HG02852 (cell line): ENCODE results near the gene SPSB4.
"Not testable (repeated sequence)": the region's sequence is repeated elsewhere in the genome, so short reads cannot be mapped to it uniquely, and the experiment has no call there.

Source experiments
- ATAC-seq: cut with Tn5 transposase; IDR thresholded peaks from one replicate; pipeline ENCODE4 v1.9.1; 2021; ENCODE audit warnings: mild to moderate bottlenecking, moderate library complexity; ENCODE audit not compliant: unreplicated experiment

Gene SPSB4

DNA sequence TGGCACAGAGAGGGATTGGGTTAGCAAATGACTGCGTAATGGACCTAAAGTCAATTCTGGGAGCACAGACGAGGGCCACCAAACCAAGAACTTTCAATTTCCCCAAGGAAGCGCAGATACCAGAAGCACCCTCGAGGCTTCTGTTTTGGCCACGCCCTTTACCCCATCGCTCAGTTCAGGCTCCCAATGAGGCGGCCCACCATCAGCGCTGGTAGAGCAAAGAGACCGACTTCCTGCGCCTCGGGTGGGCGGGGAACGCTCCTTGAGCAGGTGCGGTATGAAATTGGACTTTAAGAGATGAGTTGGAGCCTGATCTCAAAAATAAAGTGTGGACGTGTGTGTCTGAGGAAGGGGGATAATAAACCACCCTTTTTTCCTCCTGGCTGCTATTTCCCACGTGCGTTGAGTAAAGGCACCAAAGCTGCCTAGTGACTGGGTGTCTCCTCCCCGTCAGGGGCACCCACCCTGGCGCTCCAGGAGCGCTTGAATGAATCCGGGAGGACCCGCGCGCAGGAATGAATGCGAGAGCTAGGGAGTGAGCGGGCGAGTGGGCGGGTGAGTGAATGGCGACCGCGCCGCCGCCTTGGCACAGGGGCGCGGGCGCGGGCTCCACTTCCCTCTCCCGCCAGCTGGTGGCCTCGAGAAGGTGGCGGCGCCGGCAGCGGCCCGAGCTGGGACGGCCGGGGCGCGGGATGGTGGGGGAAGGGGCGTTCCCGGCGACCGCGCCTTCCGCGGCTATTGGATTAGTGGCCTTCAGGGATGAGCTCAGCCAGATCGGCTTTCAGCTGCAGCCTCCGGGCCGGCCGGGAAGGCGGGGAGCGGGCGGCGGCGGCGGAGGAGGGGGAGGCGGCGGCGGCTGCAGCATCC is at the start of gene SPSB4:
Gene SPSB4 (plus strand): TSS at position 772 of the 867 bp plus-strand sequence. CDS start 14,758 bp downstream, outside the sequence.
- no peak for ATAC-seq

DNA sequence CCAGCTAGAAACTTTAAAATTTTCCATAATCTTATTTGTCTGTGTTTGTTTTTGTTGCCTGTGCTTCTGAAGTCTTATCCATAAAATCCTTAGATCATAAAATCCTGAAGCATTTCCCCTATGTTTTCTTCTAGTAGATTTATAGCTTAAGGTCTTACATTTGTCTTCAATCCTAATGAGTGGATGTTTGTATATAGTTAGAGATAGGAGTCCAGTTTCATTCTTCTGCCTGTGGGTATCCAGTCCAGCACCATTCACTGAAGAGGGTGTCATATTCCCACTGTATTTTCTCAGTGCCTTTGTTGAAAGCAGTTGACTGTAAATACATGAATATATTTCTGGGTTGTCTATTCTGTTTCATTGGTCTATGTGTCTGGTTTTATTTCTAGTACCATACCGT is 44.8 kb upstream of the SPSB4 start:
- no peak for ATAC-seq

DNA sequence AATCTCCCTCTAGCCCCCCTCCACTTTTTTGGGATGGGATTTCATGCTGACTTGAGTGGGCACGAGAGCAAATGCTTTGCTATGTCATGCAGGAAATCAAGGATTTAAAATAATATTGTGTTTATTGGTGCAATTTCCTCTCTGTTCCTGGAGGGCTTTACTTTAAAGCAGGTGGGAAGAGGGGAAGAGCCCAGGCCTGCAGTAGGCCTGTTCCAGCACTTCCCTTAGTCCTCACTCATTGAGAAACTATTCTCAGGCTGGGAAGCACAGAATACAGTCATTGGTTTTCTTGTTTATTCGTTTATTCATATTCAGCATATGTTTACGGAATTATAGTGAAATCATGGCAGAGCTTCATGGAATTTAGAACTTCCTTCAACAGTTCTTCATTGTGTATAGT is 41.7 kb upstream of the SPSB4 start:
- no peak for ATAC-seq

DNA sequence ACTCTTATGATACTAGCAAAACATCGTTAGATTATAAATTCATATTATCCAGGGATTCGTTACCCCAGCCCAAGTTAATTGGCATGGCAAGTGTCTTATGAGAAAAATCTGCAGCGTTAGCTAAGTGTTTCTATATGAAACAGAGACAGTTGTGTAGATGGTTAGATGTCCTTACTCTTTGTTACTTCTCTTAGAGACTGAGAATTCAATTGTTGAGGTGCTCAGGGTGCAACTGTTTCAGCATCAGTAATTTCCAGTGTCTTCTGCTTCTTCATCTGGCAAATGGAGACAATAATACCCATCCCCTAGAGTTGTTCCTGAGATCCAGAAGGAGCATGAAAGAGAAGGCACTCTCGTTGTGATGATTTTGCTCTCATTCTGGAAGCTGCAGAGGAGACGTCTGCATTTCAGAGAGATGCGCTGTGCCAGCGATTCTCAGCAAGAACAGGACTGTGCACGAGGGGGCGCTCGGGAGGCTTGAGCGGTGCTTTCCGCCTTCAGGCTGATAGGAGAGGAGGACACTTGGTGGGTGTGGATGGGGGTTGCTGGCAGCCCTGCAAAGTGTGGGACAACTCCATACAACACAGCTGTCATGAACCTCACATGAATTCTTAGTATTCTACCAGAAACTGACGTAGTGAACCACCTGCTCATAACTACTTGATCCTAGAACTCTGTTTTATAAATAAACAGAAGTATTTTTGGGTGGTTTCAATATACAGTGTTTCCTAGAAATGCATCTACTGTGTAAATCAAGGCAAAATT is 39.7 kb upstream of the SPSB4 start:
- ATAC-seq: peak; percentile 94

DNA sequence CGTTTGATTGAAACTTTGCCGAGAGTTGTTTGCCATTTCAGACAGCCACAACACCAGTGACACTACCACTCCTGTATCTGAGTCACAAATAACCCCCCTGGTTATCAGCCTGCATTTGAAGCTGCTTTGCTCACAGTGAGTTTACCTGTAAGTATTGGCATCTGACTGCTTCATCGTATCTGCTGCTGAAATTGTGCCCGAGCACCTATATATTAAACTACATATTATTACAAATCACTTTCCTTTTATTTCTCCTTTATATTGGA is 39.2 kb upstream of the SPSB4 start:
- peak; percentile 28 for ATAC-seq

DNA sequence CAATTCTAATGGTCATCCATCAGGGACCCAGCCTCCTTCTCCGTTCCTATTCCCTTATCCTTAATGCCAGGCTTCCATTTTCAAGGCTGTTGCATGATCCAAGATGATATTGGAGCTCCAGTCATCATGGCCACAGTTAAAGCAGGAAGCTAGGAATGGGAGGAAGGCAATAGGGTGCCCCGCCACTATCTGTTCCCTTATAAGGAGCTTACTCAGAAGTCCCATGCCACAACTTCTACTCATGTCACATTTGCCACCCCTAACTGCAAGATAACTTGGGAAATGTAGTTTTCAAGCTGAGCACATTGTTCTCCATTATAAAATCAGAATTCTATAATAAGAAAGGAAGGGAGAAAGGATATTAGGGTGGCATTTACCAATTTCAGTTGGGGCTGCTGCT is 38.6 kb upstream of the SPSB4 start:
- ATAC-seq: no peak

DNA sequence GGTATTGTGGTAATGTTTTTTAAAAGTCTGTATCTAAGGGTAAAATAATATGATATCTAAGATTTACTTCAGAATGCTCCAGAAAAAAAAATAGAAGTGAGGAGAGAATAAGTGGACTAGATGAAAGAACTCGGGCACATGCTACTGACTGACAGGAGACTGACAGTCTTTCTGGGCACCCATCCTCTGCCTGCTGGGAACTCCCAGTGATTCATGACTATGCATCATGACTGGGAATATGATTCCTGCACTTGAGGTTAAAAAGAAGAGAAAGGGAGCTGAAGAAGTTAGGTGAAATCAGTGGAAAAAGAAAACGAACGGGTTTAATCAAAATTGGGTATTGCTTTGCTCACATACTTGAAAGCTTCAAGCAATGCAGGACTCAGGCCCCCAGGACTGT is 35.7 kb upstream of the SPSB4 start:
- ATAC-seq: no peak

DNA sequence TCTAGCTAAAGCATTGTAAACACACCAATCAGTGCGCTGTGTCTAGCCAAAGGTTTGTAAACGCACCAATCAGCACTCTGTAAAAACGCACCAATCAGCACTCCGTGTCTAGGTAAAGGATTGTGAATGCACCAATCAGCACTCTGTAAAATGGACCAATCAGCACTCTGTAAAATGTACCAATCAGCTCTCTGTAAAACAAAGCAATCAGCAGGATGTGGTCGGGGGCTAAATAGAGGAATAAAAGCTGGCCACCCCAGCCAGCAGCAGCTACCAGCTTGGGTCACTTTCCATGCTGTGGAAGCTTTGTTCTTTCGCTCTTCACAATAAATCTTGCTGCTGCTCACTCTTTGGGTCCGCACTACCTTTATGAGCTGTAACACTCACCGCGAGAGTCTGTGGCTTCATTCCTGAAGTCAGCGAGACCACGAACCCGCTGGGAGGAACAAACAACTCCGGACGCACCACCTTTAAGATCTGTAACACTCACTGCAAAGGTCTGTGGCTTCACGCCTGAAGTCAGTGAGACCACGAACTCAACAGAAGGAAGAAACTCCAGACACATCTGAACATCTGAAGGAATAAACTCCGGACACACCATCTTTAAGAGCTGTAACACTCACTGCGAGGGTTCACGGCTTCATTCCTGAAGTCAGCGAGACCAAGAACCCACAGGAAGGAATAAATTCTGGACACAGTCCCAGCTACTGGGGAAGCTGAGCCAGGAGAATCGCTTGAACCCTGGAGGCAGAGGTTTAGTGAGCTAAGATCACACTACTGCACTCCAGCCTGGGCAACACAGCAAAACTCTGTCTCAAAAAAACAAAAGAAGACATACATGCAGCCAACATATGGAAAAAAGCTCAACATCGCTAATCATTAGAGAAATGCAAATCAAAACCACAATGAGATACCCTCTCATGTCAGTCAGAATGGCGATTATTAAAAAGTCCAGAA is 33.5 kb upstream of the SPSB4 start:
- not testable (repeated sequence) for ATAC-seq

DNA sequence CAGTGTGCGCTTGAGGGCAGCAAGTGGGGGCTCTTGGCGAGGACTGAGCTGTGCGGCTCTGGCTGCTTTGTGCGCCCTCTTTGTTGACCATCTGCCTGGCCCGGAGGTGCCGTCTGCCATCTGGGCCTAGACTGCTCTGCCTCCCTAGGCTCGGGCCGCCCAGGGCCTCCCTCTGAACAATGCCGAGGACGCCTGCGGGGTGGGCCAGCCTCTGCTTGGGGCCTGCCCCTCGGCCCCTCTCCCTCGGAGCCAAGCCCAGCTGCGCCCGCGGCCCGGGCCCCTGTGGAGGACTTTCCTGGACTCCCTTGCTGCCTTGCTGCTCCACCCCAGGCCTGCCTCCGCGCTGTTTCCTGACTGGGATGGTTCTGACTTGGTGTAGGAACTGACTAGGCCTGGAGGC is 31.9 kb upstream of the SPSB4 start:
- no peak for ATAC-seq

DNA sequence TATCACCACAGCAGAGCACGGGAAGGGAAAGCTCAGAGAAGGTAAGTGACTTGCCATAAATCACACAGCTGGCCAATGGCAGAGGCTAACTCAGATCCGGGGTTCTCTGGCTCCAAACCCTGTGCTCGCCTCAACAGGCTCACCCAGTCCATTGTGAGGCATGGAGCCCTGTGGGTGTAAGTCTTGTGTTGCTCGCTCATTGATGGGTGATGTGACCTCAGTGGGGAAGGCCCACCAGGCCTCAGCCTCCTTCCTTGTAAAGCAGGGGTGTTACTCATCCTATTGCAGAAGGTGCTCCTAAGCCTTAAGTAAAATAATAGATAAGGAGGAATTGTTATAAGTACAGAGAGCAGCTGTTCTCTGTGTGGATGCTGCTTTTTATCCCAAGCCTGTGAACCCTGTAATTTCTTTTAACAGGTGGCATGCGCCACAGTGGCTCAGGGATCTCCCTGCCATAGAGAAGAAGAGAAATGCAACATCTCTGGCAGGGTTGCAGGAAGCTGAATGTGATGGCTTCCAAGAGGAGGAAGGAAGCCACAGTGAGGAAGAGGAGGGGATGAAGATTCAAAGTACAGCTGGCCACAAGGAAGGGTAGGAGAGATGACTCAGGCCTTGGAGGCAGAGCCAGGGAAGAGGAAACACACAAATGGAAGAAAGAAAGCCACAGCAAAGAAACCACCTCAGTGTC is 30.9 kb upstream of the SPSB4 start:
- ATAC-seq: no peak

DNA sequence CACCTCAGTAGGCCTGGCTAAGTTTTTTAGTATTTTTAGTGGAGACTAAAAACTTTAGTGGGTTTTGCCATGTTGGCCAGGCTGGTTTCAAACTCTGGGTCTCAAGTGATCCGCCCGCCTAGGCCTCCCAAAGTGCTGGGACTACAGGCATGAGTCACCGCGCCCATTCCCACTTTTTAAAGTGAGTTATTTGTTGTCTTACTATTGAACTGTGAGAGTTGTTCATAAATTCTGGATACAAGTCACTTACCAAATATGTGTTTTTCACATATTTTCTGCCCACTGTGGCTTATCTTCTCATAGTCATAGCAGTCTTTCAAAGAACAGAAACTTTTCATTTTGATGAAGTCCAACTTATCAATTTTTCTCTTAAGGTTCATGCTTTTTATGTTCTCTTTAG is 29.9 kb upstream of the SPSB4 start:
- no peak for ATAC-seq

DNA sequence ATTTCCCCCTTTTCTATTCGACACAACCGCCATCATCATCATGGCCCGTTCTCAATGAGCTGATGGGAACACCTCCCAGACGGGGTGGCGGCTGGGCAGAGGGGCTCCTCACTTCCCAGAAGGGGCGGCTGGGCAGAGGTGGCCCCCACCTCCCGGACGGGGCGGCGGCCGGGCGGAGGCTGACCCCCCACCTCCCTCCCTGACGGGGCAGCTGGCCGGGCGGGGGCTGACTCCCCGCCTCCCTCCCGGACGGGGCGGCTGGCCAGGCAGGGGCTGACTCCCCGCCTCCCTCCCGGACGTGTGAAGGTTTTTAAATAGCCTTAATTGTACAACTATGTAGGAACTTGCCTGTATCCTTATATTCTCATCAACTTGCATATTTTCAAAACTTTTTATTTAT is 20.9 kb upstream of the SPSB4 start:
- ATAC-seq: no peak

DNA sequence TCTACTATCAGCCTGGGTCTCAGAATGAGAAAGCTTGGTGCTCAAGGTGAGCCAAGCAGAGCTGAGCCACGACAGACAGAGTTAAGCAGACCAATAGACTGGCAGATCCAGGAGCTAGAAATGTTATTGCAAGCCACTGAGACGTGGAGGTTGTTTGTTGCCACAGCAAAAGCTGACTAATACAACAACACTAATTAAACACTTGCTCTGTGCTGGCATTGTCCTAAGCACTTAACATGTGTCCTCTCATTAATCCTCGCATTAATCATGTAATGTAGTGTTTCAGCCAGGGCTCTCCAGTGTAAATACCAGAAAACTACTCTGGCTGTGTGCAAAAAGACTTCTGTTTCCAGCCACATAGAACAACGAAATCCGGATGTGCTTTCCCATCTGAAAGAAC is 11.6 kb upstream of the SPSB4 start:
- no peak for ATAC-seq

DNA sequence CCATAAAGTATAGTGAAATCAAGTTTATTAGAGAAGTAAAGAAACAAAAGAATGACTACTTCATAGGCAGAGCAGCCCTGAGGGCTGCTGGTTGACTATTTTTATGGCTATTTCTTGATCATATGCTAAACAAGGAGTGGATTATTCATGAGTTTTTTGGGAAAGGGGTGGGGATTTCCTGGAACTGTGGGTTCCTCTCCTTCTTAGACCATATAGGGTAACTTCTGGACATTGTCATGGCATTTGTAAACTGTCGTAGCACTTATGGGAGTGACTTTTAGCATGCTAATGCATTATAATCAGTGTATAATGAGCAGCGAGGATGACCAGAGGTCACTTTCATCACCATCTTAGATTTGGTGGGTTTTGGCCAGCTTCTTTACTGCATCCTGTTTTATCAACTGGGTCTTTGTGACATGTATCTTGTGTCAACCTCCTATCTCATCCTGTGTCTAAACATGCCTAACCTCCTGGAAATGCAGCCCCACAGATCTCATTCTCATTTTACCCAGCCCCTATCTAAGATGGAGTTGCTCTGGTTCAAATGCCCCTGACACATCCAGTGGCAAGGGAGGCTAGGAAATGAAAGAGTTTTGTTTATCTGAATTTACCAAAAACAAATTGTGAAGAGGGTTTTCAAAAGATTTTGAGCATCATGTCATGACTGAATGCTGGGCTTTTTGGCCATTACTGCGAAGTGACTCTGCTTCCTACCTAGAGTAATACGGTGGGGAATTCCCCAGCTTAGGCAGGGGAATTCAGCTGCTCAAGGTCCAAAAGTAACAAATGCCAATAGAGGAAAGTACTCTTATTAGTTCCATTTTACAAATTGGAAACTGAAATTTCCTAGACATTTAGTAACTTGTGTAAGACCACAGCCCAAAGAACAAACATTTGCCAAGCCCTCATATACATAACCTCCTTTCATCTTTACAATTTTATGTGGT is 6.2 kb upstream of the SPSB4 start:
- ATAC-seq: no peak

DNA sequence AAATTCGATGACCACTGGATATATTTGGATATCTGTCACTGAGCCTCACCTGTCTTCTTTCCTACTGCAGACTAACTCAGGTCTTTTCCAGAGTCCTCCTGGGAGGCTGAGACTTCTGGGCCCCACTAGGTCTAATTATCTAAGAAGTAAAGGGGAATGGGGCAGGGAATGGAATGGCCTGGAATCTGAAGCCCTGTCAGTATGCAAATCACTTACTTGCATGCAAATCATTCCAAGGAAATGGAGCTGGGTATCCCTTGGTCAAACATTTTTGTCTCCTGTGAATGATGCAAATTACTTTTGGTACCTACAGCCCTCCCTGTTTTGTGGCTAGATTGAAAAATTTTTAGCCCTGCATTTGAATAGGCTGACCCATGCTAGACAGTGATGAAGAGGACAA is 5.3 kb upstream of the SPSB4 start:
- ATAC-seq: no peak

DNA sequence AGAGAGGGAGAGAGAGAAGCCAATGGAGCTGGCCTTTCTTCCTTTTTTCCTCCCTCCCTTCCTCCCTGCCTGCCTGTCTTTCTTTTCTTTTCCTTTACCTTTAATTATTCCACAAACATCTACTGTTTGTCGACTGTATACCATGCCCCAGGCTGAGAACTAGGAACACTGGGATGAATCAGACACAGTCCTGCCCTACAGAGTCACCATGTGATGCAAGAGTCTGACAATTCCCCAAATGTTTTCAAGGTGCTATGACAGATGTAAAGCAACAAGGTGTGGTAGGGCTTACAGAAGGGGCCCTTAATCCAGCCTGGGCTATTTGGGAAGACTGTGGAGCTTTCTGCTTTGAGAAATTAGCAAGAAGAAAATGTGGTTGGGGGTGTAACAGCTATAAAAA is 4.0 kb upstream of the SPSB4 start:
- no peak for ATAC-seq

DNA sequence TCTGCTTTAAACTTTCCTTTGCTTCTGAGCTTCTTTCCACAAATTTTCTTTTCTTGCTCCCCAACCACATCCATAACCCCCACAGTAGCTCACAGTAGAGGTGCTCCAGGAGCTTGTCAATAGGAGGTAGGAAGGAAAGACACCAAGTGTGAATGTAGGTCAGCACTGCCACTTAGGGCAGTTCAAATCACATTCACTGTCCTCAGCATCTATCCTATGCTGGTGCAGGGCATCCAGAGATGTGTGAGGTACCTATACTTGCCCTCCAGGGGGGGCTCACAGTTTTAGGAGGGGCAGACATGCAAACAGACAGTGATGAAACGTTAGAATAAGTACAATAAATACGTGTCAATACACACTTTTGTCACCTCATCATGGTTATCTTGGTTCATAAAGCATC is 1.5 kb upstream of the SPSB4 start:
- ATAC-seq: no peak

DNA sequence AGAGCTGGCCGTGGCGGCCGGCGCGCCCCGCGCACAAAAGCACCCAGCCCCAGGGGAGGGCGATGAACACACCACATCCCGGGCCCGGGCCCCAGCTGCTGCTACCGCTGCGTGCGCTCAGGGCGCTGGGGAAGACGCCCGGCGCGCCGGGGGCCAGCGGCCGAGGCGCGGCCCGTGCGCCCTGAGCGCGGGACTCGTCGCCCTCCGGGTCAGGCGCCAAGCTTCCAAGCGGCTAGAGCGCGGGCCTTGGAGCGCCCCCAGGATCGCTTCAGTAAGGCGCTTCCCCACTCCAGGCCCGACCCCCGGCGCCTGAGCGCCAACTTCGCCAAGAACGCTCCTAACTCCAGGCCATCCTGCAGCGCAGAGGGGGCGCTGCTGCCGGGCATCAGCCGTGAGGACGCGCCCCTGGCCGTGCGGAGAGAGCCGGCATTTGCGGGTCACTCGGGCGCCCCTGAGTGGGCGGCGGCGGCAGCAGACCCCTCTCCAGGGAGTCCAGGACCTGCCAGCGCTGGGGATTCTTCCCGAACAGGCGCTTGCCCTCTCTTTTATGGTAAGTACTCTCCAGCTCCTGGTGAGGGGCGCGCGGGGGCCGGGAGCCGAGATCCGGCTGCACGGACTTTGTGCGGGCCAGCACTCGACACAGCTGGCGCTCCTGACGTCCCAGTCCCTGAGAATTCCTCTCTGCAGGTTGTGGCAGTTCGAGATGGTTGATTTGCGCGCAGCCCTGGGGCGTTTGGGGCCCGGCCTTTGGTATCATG is 475 bp downstream of the SPSB4 start:
- no peak for ATAC-seq
